Ammon's horn (tissue), 1 donor: ENCODE data around the gene TBC1D17.
A peak's percentile ranks its signal among the peaks of the same experiment; 100 is the strongest.

ENCODE experiments used
- DNase-seq: peaks from one replicate; pipeline ENCODE4 v3.0.0-alpha.2; 2016; ENCODE audit warnings: low spot score

Gene TBC1D17

GRCh38 chr19:49894011-49894664 lies 16.6 kb downstream of the TBC1D17 start:
- no peak for DNase-seq

GRCh38 chr19:49894879-49895565 lies 17.5 kb downstream of the TBC1D17 start:
- DNase-seq: no peak

- no peak for DNase-seq
Measured at GRCh38 chr19:49895566-49896297, 18.2 kb downstream of the TBC1D17 start.

- DNase-seq: peak; percentile 48
Measured at GRCh38 chr19:49896863-49897621, 19.5 kb downstream of the TBC1D17 start, which contains the start of gene IL4I1. Gene IL4I1, minus strand, starts transcription at chr19:49896887. Its CDS starts 727 bp downstream, at chr19:49896160.

GRCh38 chr19:49904136-49904535 lies 26.6 kb downstream of the TBC1D17 start:
- DNase-seq: no peak

GRCh38 chr19:49906879-49907564 lies 29.5 kb downstream of the TBC1D17 start:
- peak; percentile 58 for DNase-seq

GRCh38 chr19:49907745-49908446 lies 30.4 kb downstream of the TBC1D17 start:
- no peak for DNase-seq

GRCh38 chr19:49908480-49909420 lies 31.2 kb downstream of the TBC1D17 start:
- no peak for DNase-seq

GRCh38 chr19:49910179-49910578 lies 32.7 kb downstream of the TBC1D17 start:
- DNase-seq: no peak

- DNase-seq: peak; percentile 64
Measured at GRCh38 chr19:49911381-49912145, 34.1 kb downstream of the TBC1D17 start.

GRCh38 chr19:49912965-49913685 lies 35.6 kb downstream of the TBC1D17 start:
- DNase-seq: no peak

GRCh38 chr19:49913720-49914119 lies 36.2 kb downstream of the TBC1D17 start:
- DNase-seq: no peak

- no peak for DNase-seq
Measured at GRCh38 chr19:49915271-49915670, 37.8 kb downstream of the TBC1D17 start.

GRCh38 chr19:49916839-49917733 lies 39.6 kb downstream of the TBC1D17 start:
- peak; percentile 52 for DNase-seq

- DNase-seq: no peak
Measured at GRCh38 chr19:49918089-49918488, 40.6 kb downstream of the TBC1D17 start.

- no peak for DNase-seq
Measured at GRCh38 chr19:49920624-49921363, 43.3 kb downstream of the TBC1D17 start.
